Keratinocyte (primary cell): ENCODE data around the gene FOXK1. TPM values are rescaled to one million over a fixed set of nuclear protein-coding genes. Genes with fewer than 3 reads are reported as not detected.

Experiments used
- DNase-seq: peaks from one replicate; pipeline ENCODE4 v3.0.0-alpha.2; 2011; ENCODE audit warnings: low read depth, missing footprints, low spot score
- FAIRE-seq: peaks from 2 replicates; lab custom pipeline; 2011; peaks lifted over from hg19 to GRCh38; lab: Jason Lieb, UNC
- H2AFZ ChIP-seq: 2 replicates; pipeline ENCODE4 v1.6.0; 2012; ENCODE audit warnings: low read length, control low read depth, inconsistent platforms; ENCODE audit not compliant: control insufficient read depth
- H3K27ac ChIP-seq: 2 replicates; pipeline ENCODE4 v1.5.1; 2011; ENCODE audit warnings: low read length; ENCODE audit not compliant: control insufficient read depth, insufficient read depth
- H3K27me3 ChIP-seq: 3 replicates; pipeline ENCODE4 v1.6.0; 2011; ENCODE audit warnings: low read length; ENCODE audit not compliant: control insufficient read depth, insufficient read depth; ENCODE audit errors: extremely low read depth
- H3K36me3 ChIP-seq, 2 experiments: 2 replicates in 1 of 2; 3 replicates in 1 of 2; pipeline ENCODE4 v1.5.1; 2011; ENCODE audit warnings: low read length in 2 of 2, mild to moderate bottlenecking in 1 of 2; ENCODE audit not compliant: control insufficient read depth in 2 of 2, insufficient read depth in 2 of 2; ENCODE audit errors: extremely low read depth in 1 of 2
- H3K4me1 ChIP-seq: 3 replicates; pipeline ENCODE4 v1.5.1; 2011; ENCODE audit warnings: low read length; ENCODE audit not compliant: control insufficient read depth, insufficient read depth; ENCODE audit errors: extremely low read depth
- H3K4me2 ChIP-seq: 3 replicates; pipeline ENCODE4 v1.6.0; 2011; ENCODE audit warnings: low read depth, low read length; ENCODE audit not compliant: control insufficient read depth, insufficient read depth; ENCODE audit errors: extremely low read depth
- H3K4me3 ChIP-seq, 3 experiments: fragments of 200-600 bp in 1 of 3; sonication (generic) in 1 of 3; 2 replicates in 2 of 3; 3 replicates in 1 of 3; pipeline ENCODE4 v1.5.1; 2011 to 2016; ENCODE audit warnings: low read length in 3 of 3, mild to moderate bottlenecking in 3 of 3, control low read depth in 2 of 3, inconsistent platforms in 1 of 3, low read depth in 1 of 3, mixed read lengths in 1 of 3, mixed run types in 1 of 3, moderate library complexity in 1 of 3; ENCODE audit not compliant: control insufficient read depth in 2 of 3, insufficient read depth in 2 of 3; ENCODE audit errors: extremely low read depth in 1 of 3
- H3K79me2 ChIP-seq: 2 replicates; pipeline ENCODE4 v1.6.0; 2012; ENCODE audit warnings: low read length; ENCODE audit not compliant: control insufficient read depth, insufficient read depth
- H3K9ac ChIP-seq: 3 replicates; pipeline ENCODE4 v1.6.0; 2011; ENCODE audit warnings: low read length; ENCODE audit not compliant: control insufficient read depth, insufficient read depth; ENCODE audit errors: extremely low read depth
- H3K9me1 ChIP-seq: 3 replicates; pipeline ENCODE4 v1.6.0; 2011; ENCODE audit warnings: low read length; ENCODE audit not compliant: control insufficient read depth, insufficient read depth; ENCODE audit errors: extremely low read depth
- H3K9me3 ChIP-seq: 2 replicates; pipeline ENCODE4 v1.5.1; 2012; ENCODE audit warnings: low read depth, low read length; ENCODE audit not compliant: control insufficient read depth
- H4K20me1 ChIP-seq: 3 replicates; pipeline ENCODE4 v1.6.0; 2011; ENCODE audit warnings: low read length; ENCODE audit not compliant: control insufficient read depth, insufficient read depth; ENCODE audit errors: extremely low read depth
- EZH2 ChIP-seq: IDR thresholded peaks from one replicate; pipeline ENCODE4 v1.6.1; 2012; ENCODE audit warnings: inconsistent platforms, mild to moderate bottlenecking, low read length, moderate library complexity
- dilution Hi-C: fragments of 300-500 bp; cut with MboI; formaldehyde crosslinking; loops from one replicate; pipeline ENCODE4 v1.7.0; 2020; ENCODE audit warnings: low sequenced_read_pairs; ENCODE audit not compliant: extremely low pct_ligation_motif_present
- polyA plus RNA-seq, 5 experiments: library from polyadenylated mRNA; depleted of rRNA in 3 of 5; stranded (reverse) in 3 of 5; stranded (forward) in 1 of 5; unstranded in 1 of 5; fragments of >200 nt; gene quantifications; 1 replicate in 1 of 5; 2 replicates in 3 of 5; 3 replicates in 1 of 5; pipeline versions ENCODE4 v1.2.1 to v1.2.3, GENCODE V29; 2011 to 2012; ENCODE audit warnings: missing spikeins in 2 of 5, low read depth in 1 of 5, low replicate concordance in 1 of 5
- TF ChIP-seq, protein P1 (sequence below), 3 experiments: IDR thresholded peaks in 1 of 3; conservative IDR thresholded peaks in 1 of 3; optimal IDR thresholded peaks in 1 of 3; 2 replicates in 2 of 3; 3 replicates in 1 of 3; pipeline versions ENCODE3 to v1.5.1; 2011; ENCODE audit warnings: low read length in 3 of 3, mild to moderate bottlenecking in 3 of 3, moderate library complexity in 2 of 3, control low read depth in 1 of 3, inconsistent platforms in 1 of 3; ENCODE audit not compliant: insufficient read depth in 2 of 3; ENCODE audit errors: extremely low read depth in 1 of 3

FOXK1 gene
- polyA plus RNA-seq, 1 donor (not counting 4 experiments of a cell fraction or from before 2014, with no cell fraction given) = 4.4 TPM

DNA sequence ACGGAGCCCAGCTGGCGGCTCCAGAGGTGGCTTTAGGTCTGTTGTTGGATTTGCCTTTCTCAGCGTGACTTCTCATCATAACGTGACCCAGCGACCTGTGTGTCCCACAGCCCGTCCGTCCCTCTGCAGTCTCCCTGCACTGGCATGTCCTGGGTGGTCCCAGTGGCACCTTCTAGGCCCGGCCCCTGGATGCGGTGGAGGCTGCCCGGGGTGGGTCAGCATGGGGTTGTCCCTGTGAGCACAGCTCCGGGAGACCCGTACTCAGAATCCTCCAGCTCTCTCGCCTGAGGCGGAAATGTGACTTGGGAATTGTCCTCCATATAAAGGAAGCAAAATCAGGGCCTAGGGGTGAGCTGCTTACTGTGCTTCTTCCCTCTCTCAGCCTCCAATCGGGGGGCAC is 67.7 kb downstream of the FOXK1 start:
- no peak overlapping the region for H3K27ac ChIP-seq
- peaks cover 15 to 19% of the 10 kb centered on the region in 2 experiments for H3K36me3 ChIP-seq
- H3K9me1 ChIP-seq = no peaks in the 10 kb centered on the region
- H3K9ac ChIP-seq = no peak overlapping the region
- H3K9me3 ChIP-seq = no peaks in the 10 kb centered on the region
- H3K79me2 ChIP-seq = peaks cover 58% of the 10 kb centered on the region
- H3K4me2 ChIP-seq = no peak overlapping the region
- DNase-seq (no peak), FAIRE-seq (no peak)
- no peak for TF ChIP-seq EZH2
- TF ChIP-seq, protein P1, sequence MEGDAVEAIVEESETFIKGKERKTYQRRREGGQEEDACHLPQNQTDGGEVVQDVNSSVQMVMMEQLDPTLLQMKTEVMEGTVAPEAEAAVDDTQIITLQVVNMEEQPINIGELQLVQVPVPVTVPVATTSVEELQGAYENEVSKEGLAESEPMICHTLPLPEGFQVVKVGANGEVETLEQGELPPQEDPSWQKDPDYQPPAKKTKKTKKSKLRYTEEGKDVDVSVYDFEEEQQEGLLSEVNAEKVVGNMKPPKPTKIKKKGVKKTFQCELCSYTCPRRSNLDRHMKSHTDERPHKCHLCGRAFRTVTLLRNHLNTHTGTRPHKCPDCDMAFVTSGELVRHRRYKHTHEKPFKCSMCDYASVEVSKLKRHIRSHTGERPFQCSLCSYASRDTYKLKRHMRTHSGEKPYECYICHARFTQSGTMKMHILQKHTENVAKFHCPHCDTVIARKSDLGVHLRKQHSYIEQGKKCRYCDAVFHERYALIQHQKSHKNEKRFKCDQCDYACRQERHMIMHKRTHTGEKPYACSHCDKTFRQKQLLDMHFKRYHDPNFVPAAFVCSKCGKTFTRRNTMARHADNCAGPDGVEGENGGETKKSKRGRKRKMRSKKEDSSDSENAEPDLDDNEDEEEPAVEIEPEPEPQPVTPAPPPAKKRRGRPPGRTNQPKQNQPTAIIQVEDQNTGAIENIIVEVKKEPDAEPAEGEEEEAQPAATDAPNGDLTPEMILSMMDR (optimal IDR thresholded peaks at IDR 0.05 in 1 of 3, IDR thresholded peaks at IDR 0.05 in 1 of 3, conservative IDR thresholded peaks at IDR 0.05 in 1 of 3; ENCODE audit: extremely low read depth in 1 of 3, insufficient read depth in 2 of 3, low read length in 3 of 3) = no peak
- H3K27me3 ChIP-seq = no peaks in the 10 kb centered on the region
- dilution Hi-C loops = no loop called here
- no peak overlapping the region for H2AFZ ChIP-seq
- H3K4me1 ChIP-seq = peaks cover 4% of the 10 kb centered on the region
- H4K20me1 ChIP-seq = peaks cover 9% of the 10 kb centered on the region
- no peak overlapping the region for H3K4me3 ChIP-seq

DNA sequence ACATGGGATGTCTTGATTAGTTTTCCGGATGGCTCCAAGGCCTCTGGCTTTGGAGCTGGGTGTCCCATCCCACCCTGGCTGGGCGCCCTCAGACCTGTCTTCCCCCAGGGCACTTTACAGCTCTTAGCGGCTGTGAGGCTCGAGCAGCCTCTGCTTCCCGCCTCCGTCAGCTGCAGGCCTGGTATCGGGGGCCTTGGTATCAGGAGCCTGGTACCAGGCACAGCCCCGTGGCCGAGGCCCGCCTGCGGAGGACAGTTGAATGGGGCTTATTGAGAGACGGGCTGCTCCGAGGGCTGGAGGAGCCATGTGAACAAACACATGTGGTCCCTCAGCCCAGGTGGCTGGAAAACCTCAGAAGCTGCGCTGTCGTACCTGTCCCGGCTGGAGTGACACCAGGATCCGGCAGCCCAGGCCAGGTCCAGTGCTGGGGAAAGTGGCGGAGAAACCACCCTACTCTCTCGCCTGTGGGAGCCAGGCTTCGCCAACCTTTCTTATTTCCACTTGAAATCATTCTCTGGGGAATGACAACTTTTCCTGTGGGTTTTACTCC is 69.4 kb downstream of the FOXK1 start:
- no peaks in the 10 kb centered on the region for H3K9me3 ChIP-seq
- dilution Hi-C loops = no loop called here
- peaks cover 14 to 29% of the 10 kb centered on the region in 2 experiments for H3K36me3 ChIP-seq
- TF ChIP-seq EZH2 = no peak
- H3K27ac ChIP-seq = no peak overlapping the region
- no peak for DNase-seq
- H3K4me1 ChIP-seq = no peaks in the 10 kb centered on the region
- H2AFZ ChIP-seq = no peak overlapping the region
- no peak overlapping the region for H3K9ac ChIP-seq
- H4K20me1 ChIP-seq = peaks cover 9% of the 10 kb centered on the region
- no peaks in the 10 kb centered on the region for H3K27me3 ChIP-seq
- H3K79me2 ChIP-seq = peaks cover 57% of the 10 kb centered on the region
- FAIRE-seq = no peak
- H3K4me3 ChIP-seq = no peak overlapping the region
- H3K4me2 ChIP-seq = no peak overlapping the region
- no peaks in the 10 kb centered on the region for H3K9me1 ChIP-seq
